Adrenal gland (tissue), 12 donors: ENCODE data around the gene REXO5. TPM values are rescaled to one million over a fixed set of nuclear protein-coding genes. Genes with fewer than 3 reads are reported as not detected.
"Not testable (repeated sequence)": the region's sequence is repeated elsewhere in the genome, so short reads cannot be mapped to it uniquely, and the experiment has no call there.

Source experiments
- DNase-seq, 7 donors: peaks; one replicate each; pipeline ENCODE4 v3.0.0-alpha.2; 2019 to 2020
- H3K27ac ChIP-seq, 5 donors: fragments of 200-600 bp; sonication (generic) in 4 of 5; 1 replicate in 3 of 5; 2 replicates in 2 of 5; pipeline versions ENCODE4 v1.5.1 to v1.8.0; 2016 to 2020; ENCODE audit warnings: mild to moderate bottlenecking in 1 of 5
- H3K27me3 ChIP-seq: fragments of 200-600 bp; 2 replicates; pipeline ENCODE4 v1.8.0; 2021
- H3K36me3 ChIP-seq, 2 donors: fragments of 200-600 bp; replicated peaks in 1 of 2; 1 replicate in 1 of 2; 2 replicates in 1 of 2; pipeline versions ENCODE4 v1.5.1 to v1.8.0; 2018 to 2022
- H3K4me1 ChIP-seq, 2 donors: fragments of 200-600 bp; replicated peaks in 1 of 2; 1 replicate in 1 of 2; 2 replicates in 1 of 2; pipeline versions ENCODE4 v1.5.1 to v1.8.0; 2018 to 2021
- H3K4me3 ChIP-seq, 4 donors: fragments of 200-600 bp; sonication (generic) in 3 of 4; one replicate each; pipeline ENCODE4 v1.5.1; 2016 to 2018
- H3K9me3 ChIP-seq, 3 donors: fragments of 200-600 bp; sonication (generic) in 1 of 3; replicated peaks in 1 of 3; 1 replicate in 2 of 3; 2 replicates in 1 of 3; pipeline versions ENCODE4 v1.5.1 to v1.8.0; 2016 to 2021
- CTCF ChIP-seq, 6 experiments: fragments of 450-650 bp in 4 of 6; fragments of 200-600 bp in 2 of 6; sonication (generic) in 1 of 6; IDR thresholded peaks; 1 replicate in 5 of 6; 2 replicates in 1 of 6; pipeline versions ENCODE4 v1.5.1 to v1.8.0; 2016 to 2021; ENCODE audit warnings: antibody characterized with exemption in 6 of 6, mild to moderate bottlenecking in 2 of 6, moderate library complexity in 1 of 6
- POLR2A ChIP-seq, 2 donors: fragments of 450-650 bp; IDR thresholded peaks; one replicate each; pipeline ENCODE4 v1.6.1; 2017; ENCODE audit warnings: antibody characterized with exemption in 2 of 2, mild to moderate bottlenecking in 2 of 2, moderate library complexity in 1 of 2
- whole genome bisulfite sequencing, 4 donors: extraction: QIAGEN DNeasy Blood & Tissue Kit in 2 of 4; methylation state at CpG; one replicate each; pipeline versions ENCODE4 v1.1.5 to v1.1.7; 2013 to 2017; 5-methylcytosine and 5-hydroxymethylcytosine counted together
- intact Hi-C, 2 donors: fragments of 100-400 bp; cut with DNase I; formaldehyde crosslinking; loops; one replicate each; pipeline versions ENCODE4 v1.14.1 to v1.15.0; 2022 to 2023
- polyA plus RNA-seq, 3 donors: library from polyadenylated mRNA; stranded (reverse); fragments of 200-250 nt in 2 of 3; fragments of 350-450 nt in 1 of 3; fragmentation: Illumina TruSeq in 1 of 3; extraction: RNeasy Lipid Tissue Mini Kit (QIAGEN cat#74804) in 1 of 3; gene quantifications; one replicate each; pipeline ENCODE4 v1.2.3, GENCODE V29; 2013 to 2014
- total RNA-seq, 9 donors: library from RNA; depleted of rRNA in 4 of 9; stranded (reverse); fragments of >200 nt in 4 of 9; fragments of 120-200 nt in 1 of 9; fragmentation: NEBNext Ultra II Directional in 1 of 9; extraction: Animal tissue kit (Norgen Biotek cat#: 25700) in 1 of 9; gene quantifications; one replicate each; pipeline versions ENCODE4 v1.1.0 to v1.2.4, GENCODE V29; 2013 to 2023
- donor health status: healthy with polysubstance abuse.
- donor health status: Bipolar disorder and iron deficiency.
- donor health status: DM: yes; HTN: yes; CAD: no.
- donor health status: DM: no; HTN: no; CAD: no.
- donor health status: DM: no; HTN: no; CAD: no.
- donor health status: DM: yes; HTN: yes; CAD: no.

REXO5 gene
- total and polyA plus RNA-seq, 12 donors = 0.78 to 10.1 (median 3.5) TPM

- no peaks in the 10 kb centered on the region for H3K9me3 ChIP-seq
- peaks cover 24 to 48% of the 10 kb centered on the region in 2 donors for H3K4me1 ChIP-seq
- peaks cover 0 to 34% of the 10 kb centered on the region in 2 donors for H3K36me3 ChIP-seq
- TF ChIP-seq CTCF (IDR thresholded peaks at IDR 0.05) (no peak), POLR2A (IDR thresholded peaks at IDR 0.05) (no peak)
- WGBS, 4 donors = 95 to 97% (median 96%) methylated on average over 19 to 21 of the region's 21 CpGs
- H3K27ac ChIP-seq = no peak overlapping the region
- H3K27me3 ChIP-seq = no peaks in the 10 kb centered on the region
- no peak for DNase-seq
- H3K4me3 ChIP-seq = no peak overlapping the region
- intact Hi-C loops = no loop called here
These were observed 56.0 kb downstream of the REXO5 start for GRCh38 chr16:20862162-20862960.

GRCh38 chr16:20864376-20864775 is 58.0 kb downstream of the REXO5 start:
- H3K27ac ChIP-seq, H3K27me3 ChIP-seq, intact Hi-C loops, H3K9me3 ChIP-seq, DNase-seq, H3K4me3 ChIP-seq: not testable (repeated sequence)
- peaks cover 37 to 63% of the 10 kb centered on the region in 2 donors for H3K4me1 ChIP-seq
- WGBS, 4 donors = 84 to 95% (median 90%) methylated on average over 6 of the region's 6 CpGs
- H3K36me3 ChIP-seq = peaks cover 0 to 30% of the 10 kb centered on the region in 2 donors

- no peaks in the 10 kb centered on the region for H3K27me3 ChIP-seq
- peaks cover 48 to 64% of the 10 kb centered on the region in 2 donors for H3K4me1 ChIP-seq
- H3K36me3 ChIP-seq = peaks cover 0 to 18% of the 10 kb centered on the region in 2 donors
- intact Hi-C loops = no loop called here
- TF ChIP-seq CTCF (IDR thresholded peaks at IDR 0.05) = no peak
- TF ChIP-seq POLR2A (IDR thresholded peaks at IDR 0.05) = no peak
- H3K27ac ChIP-seq = peak overlapping the region; percentile 50 to 85 (median 84)
- no peaks in the 10 kb centered on the region for H3K9me3 ChIP-seq
- 64 to 69% (median 65%) methylated on average over 6 of the region's 6 CpGs for WGBS, 4 donors
- no peak overlapping the region for H3K4me3 ChIP-seq
- no peak for DNase-seq
These were observed 59.2 kb downstream of the REXO5 start for GRCh38 chr16:20865420-20866131.

GRCh38 chr16:20866145-20866772 is 59.9 kb downstream of the REXO5 start:
- DNase-seq = peak; percentile 78 to 94 (median 92)
- Histone ChIP-seq H3K4me3 (no peak overlapping the region), H3K9me3 (no peaks in the 10 kb centered on the region), H3K27ac (peak overlapping the region; percentile 50 to 85 (median 84)), H3K36me3 (peaks cover 0 to 11% of the 10 kb centered on the region in 2 donors), H3K27me3 (no peaks in the 10 kb centered on the region), H3K4me1 (peaks cover 54 to 71% of the 10 kb centered on the region in 2 donors)
- no peak for TF ChIP-seq CTCF (IDR thresholded peaks at IDR 0.05)
- peak in 1 of 2 donors; percentile 27 for TF ChIP-seq POLR2A (IDR thresholded peaks at IDR 0.05)
- 26 to 44% (median 33%) methylated on average over 5 to 6 of the region's 6 CpGs for WGBS, 4 donors
- intact Hi-C loops = no loop called here
